ENCODE measurements around the gene ANKRD45.
"Not testable (repeated sequence)": the region's sequence is repeated elsewhere in the genome, so short reads cannot be mapped to it uniquely, and the experiment has no call there.

Gene ANKRD45

GRCh38 chr1:173570370-173571007 is 99.2 kb downstream of the ANKRD45 start:
- DNase-seq, result no peak

- DNase-seq, result no peak
These were observed 101.2 kb downstream of the ANKRD45 start for GRCh38 chr1:173568483-173568882.

- not testable (repeated sequence) for DNase-seq
These were observed 105.8 kb downstream of the ANKRD45 start for GRCh38 chr1:173563846-173564245.

GRCh38 chr1:173562813-173563212 is 106.8 kb downstream of the ANKRD45 start:
- no peak for DNase-seq

GRCh38 chr1:173561263-173561662 is 108.4 kb downstream of the ANKRD45 start:
- no peak for DNase-seq

- no peak for DNase-seq
These were observed 109.3 kb downstream of the ANKRD45 start for GRCh38 chr1:173560285-173560880.

All from NCI-H1105 (cell line).